OCI-M1 (cell line): ENCODE measurements around the gene RUNX1.
A peak's percentile ranks its signal among the peaks of the same experiment; 100 is the strongest.

ENCODE experiments used
- DNase-seq: peaks from one replicate; lab custom pipeline; 2025; lab: John Stamatoyannopoulos, UW

RUNX1 gene

DNA sequence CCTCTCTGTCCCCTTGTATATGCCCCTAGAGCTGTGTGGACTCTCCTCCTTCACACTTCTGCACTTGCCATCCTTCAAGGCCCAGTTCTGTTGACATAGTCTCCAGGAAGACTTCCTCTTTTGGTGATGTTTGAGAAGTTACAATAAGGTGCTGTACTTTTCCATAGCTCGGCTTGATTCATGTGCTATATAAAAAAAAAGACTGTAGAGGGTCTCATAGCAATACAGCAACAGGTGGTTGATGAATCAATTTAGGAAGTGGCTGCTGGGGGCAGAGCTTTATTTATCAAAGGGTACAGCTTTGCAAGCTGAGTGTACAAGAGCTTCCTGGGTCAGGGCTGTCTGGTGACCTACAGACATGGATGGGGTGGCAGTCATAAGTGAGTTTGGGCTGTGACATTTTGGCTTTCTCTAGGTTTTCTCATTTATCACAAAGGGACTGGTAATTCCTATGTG, 102.7 kb downstream of the RUNX1 start:
- peak; percentile 52 for DNase-seq

- DNase-seq = no peak
Measured at GRCh38 chr21:34945288-34945687, 103.8 kb downstream of the RUNX1 start.

DNA sequence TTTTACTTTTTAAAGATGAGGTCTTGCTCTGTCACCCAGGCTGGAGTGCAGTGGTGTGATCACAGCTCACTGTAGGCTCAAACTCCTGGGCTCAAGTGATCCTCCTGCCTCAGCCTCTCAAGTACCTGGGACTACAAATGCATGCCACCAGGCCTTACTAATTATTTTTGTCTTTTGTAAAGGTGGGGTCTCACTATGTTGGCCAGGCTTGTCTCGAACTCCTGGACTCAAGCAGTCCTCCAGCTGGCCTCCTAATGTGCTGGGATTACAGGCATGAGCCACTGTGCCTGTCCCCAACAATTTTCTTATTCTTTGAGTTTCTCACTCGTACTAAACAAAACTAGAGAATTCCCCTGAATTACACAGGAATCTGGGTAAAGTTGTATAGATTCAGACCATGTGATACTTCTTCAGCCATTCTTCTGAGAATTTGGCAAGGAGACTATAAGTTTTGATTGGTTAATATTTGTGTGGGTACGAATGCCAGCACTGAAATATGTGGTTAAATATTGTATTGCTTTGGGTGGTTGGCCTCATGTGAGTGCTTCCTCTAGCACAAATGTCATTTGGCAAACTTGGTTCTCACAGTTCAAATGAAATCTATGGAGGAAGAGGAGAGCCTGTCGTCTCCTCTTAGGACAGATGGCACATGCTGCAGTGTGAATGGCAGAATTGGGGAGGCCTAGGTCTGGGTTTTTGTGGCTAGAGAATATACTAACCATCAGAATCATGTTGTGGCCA, 104.9 kb downstream of the RUNX1 start:
- no peak for DNase-seq

- no peak for DNase-seq
Measured at GRCh38 chr21:34942911-34943310, 106.2 kb downstream of the RUNX1 start.

GRCh38 chr21:34941162-34941561, 107.9 kb downstream of the RUNX1 start:
- DNase-seq = peak; percentile 23

DNA sequence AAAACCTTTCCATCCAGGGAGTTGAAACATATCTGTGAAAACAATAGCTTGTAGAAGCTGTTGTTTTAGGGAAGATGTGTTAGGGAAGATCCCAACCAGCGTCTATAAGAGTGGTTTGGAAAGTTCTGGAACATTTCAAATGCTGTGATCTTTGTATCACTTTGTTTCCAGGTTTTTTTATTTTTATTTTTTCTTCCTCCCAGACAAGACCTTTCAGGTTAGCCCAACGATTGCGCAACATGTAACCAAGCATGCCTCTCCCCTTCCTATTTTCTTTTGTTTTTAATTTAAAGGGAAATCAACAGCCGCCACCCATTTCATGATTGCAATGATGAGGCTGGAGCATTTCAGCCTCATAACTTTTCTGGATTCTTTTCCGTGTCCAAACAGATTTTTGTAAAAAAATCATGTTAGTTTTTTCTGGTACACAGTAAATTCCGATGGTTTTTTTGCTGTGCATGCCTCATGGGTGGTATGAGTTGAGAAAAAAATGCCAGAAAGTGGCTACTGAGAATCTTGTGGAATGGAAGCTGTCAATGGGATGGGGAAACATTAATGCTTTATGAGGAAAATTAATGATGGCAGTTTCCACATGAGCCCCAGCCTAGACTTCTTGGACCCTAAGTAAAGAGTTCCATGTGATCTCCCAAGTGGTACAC, 109.3 kb downstream of the RUNX1 start:
- DNase-seq = peak; percentile 76

DNA sequence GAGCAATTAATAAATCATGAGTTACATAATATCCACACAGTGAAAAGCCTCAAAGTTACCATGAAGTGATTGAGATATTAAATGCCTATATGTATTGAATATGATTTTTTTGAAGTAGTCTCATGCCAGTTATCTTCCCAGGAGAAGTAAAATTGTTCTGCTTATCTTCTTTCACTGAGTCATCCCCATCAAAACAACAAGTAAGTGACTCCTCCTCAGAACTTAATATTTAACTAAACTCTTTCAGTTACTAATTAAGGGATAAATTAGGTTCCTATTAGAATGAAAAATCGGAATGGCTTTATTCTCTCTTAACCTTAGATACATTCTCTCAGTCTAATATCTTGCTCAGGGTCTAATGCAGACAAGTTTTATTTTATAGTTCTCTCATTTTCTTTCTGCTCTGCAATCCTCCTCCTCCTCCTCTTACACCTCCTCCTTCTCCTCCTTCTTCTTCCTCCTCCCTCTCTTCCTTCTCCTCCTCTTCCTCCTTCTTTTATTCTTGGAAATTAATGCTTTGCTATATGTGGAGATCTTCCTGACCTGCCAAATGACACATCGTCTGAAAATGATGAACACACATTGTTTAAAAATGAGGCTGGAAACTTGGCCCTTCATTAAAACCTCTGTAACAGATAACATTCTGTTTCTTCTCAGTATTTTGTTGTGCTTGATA, 110.9 kb downstream of the RUNX1 start:
- peak; percentile 54 for DNase-seq

GRCh38 chr21:34936883-34937563, 112.1 kb downstream of the RUNX1 start:
- peak; percentile 34 for DNase-seq

DNA sequence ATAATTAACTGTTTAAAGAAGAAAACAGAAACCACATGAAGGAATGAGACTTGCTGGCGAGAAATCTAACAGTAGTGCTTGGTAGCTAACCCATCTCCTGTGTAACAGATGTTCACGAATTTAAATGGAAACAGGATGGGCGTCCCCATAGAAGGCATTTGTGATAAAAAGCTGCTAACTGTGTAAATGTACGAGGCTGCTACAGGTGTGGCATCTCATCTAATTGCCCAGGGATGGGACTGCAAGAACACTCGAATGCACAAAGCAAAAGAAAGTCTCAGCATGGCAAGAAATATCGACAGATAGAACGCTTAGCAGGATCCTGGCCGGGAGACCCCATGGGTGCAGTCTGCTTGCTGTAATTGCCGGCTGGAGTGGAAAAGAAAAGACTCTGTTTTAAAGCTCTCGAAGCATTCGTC, 112.7 kb downstream of the RUNX1 start:
- no peak for DNase-seq

DNA sequence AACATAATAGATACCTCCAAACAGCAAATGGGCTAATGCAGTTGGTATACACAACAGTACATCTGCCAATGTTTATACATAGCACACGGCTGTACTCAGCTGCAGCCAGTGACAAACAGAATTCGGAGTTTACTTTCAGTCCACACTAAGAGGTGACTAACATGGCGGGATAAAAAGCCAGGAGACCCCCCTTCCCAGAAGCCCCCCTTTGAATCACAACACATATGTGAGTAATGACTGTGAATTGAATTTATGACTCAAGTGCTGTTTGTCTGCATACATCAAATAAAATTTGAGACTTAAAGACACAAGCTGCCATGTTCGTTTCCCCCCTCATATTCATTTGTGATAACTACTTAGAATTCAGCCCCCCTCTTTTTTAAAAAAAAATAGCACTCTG, 113.2 kb downstream of the RUNX1 start:
- no peak for DNase-seq

GRCh38 chr21:34935452-34935851, 113.7 kb downstream of the RUNX1 start:
- DNase-seq = peak; percentile 29

- DNase-seq = no peak
Measured at GRCh38 chr21:34934350-34934749, 114.8 kb downstream of the RUNX1 start.

GRCh38 chr21:34933609-34934335, 115.3 kb downstream of the RUNX1 start:
- peak; percentile 86 for DNase-seq

GRCh38 chr21:34932233-34932632, 116.9 kb downstream of the RUNX1 start:
- no peak for DNase-seq

- no peak for DNase-seq
Measured at GRCh38 chr21:34930971-34931370, 118.1 kb downstream of the RUNX1 start.

GRCh38 chr21:34928637-34929036, 120.5 kb downstream of the RUNX1 start:
- no peak for DNase-seq

GRCh38 chr21:34927992-34928391, 121.1 kb downstream of the RUNX1 start:
- no peak for DNase-seq

DNA sequence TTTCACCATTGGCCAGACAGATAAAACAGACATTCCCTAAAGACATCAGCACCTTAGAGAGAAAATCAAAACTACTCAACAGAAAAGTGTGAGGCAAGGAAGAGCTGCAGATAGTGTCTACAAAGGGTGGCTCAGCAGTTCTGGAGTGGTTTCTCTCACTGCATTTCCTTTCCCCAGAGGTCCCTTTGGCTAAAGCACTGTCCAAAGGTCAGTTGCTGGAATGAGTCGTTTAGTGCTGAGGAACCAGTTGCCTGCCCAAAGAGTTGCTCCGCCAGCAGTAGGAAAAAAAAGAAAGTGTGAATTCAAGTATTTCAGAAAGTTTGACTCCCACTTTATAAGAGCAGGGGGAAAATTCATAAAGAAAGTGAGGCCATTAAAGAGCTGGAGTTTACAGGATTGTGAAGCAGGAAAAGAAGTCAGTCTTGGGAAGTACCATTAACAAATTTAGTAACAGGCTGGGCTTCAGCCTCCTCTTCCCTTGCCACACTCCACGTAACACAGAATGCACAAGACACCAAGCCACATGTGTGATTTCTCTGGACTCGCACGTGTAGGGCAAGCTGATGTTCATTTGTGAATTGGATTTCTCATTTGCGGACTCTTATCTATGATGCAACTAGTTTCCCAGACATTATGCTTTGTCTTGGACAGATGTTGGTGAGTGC, 122.2 kb downstream of the RUNX1 start:
- DNase-seq = peak; percentile 42

- no peak for DNase-seq
Measured at GRCh38 chr21:34925597-34925996, 123.5 kb downstream of the RUNX1 start.

- peak; percentile 30 for DNase-seq
Measured at GRCh38 chr21:34924771-34925419, 124.2 kb downstream of the RUNX1 start.

GRCh38 chr21:34924194-34924593, 124.9 kb downstream of the RUNX1 start:
- DNase-seq = no peak
